ENCODE results near the gene GPR157.

GPR157 gene

DNA sequence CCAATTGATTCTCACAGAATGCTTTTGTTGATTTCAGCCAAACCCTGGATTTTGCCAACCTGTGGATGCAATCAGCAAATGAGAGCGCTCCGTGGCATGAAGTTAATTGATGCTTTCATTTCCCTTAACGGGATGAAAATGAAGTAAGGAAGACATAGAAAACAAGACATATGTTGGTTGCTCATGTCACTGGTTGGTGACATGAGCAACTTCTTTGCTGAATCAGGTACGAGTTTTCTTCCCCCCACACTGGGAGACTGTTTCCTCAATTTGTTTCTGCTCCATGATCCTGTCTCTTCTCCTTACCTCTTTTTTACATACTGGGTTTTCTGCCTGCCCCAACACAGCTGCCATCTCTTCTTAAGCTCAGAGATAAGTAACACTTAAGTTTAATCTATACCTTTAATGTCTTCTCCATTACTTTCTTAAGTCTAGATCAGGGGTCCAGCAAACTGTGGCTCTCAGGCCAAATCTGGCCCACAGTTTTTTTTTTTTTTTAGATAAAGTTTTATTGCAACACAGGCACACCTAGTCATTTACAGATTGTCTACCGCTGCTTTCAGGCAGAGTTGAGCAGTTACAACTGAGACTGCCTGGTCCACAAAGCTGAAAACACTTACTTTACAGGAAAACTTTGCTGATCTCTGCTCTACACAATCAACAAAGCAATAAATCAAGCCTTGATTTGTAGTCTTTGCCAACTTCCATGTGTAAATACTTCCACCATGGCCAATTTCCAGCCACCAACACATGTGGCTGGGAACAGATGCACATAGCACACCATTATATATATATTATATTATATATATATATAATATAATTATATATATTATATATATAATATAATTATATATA, 13.3 kb downstream of the GPR157 start:
- peak; percentile 49 for DNase-seq

DNA sequence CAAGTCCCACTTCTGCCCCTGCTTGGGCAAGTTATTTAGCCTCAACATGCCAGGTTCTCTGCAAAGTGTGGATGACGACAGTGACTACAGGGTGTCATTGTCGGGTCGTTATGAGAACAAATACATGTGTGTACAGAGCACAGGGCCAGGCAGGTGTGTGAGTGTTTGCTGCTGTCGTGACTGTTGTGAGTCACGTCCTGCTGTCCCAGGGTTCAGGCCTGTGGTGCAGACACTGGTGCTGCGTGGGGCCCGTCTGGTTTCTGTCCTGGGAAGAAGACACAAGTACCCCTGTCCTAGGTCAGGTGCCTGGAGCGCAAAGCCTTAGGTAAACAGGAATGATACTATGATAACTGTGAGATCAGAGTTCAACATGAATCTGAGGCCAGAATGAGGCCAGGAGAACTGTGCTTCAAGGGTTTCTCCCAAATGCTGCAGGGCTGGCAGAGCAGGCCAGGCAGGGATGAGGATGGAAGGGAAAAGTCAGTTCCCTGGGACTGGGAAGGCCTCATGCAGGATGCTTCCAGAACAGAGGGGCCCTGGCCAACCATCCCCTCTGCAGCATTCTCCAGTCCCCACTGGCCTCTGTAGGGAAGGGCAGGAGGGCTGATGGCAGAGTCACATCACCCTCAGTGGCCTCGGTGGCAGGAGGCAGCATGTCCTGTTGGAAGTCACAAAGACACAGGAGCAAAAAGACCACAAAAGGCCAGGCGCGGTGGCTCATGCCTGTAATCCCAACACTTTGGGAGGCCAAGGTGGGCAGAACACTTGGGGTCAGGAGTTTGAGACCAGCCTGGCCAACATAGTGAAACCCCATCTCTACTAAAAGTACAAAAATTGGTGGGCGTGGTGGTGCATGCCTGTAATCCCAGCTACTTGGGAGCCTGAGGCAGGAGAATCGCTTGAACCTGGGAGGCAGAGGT, 15.7 kb downstream of the GPR157 start:
- no peak for DNase-seq

DNA sequence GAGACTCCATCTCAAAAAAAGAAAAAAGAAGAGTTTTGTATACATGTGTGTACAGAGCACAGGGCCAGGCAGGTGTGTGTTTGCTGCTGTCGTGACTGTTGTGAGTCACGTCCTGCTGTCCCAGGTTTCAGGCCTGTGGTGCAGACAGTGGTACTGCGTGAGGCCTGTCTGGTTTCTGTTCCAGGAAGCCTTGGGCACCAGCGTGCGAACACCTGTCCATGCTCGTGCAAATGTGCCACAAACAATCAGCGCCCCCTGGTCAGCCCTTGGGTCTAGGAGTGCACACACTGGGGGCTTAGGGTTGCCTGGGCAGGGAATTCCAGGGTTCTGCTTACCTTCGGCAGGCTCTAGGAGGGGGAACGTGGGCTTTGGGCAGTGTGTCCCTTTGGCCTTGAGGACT, 16.9 kb downstream of the GPR157 start:
- DNase-seq: no peak

DNA sequence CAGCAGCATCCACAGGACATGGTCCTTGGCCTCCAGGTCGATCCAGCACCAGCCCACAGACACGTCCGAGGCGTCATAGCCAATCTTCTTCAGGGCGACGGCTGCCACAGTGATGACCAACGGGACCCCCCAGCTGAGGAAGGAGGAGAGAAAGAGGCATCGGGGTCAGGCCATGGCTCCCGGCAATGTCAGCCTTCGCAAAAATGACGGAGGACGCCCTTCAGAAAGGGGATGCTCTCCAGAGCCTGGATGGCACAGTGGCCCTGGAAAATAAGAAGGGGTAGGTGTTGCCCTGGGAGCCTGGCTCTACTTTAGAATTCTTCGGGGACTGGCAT, 17.6 kb downstream of the GPR157 start:
- DNase-seq: no peak

DNA sequence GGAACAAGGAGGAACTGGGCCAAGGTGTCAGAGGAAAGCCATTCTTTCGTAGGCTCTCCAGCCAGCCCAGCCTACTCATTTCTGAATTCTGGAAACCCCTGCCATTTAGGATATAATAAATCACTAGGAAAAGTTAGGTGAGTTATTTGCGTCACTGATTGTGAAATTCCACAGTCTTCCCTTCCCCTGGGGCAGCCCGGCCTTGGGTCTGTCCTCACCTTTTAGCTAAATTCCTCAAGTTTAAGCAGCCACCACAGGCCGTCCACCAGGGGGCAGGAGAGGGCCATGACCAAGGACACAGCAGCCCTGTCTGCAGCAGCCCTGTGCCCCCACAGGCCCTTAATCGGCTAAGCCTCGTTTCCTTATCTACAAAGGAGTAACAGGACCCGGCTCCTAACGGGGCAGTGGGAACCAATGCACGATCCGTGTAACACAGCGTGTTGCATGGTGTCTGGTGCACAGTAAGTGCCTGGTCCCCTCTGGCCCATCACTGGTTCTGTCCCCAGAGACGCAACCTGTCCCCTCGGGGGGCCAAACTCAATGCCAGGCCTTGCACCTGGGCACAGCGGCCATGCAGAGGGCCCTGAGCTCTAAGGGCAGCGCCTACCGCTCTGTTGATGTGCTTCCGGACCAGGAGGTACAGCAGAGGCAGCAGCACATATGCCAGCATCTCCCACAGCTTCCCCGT, 18.1 kb downstream of the GPR157 start:
- DNase-seq: peak; percentile 84

DNA sequence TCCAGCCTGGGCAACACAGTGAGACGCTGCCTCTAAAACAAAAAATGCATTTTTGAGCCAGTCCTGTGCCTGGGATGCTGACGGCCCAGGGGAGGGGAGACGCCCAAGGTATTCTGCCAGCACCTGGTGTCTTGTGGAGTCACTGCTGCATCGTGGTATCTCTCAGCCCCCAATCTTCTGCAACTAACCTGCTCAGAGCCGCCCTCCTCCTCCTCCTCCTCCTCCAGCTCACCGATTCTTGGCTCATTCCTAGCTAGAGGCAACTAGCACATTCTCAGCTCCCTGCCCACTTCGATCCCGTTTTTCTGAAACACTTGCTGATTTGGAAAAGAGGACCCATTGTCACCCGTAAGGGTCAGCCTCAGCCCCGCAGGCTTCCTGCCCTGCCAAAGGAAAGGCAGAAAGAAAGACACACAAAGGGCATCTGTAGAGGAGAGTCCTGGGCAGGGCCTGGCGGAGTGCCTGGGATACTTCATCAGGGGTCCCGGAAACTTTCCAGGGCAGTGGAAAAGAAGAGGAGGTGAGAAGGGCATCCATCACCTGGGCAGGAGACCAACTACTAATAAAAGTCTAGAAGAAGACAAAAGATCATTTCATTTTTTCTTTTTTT, 20.7 kb downstream of the GPR157 start:
- no peak for DNase-seq

DNA sequence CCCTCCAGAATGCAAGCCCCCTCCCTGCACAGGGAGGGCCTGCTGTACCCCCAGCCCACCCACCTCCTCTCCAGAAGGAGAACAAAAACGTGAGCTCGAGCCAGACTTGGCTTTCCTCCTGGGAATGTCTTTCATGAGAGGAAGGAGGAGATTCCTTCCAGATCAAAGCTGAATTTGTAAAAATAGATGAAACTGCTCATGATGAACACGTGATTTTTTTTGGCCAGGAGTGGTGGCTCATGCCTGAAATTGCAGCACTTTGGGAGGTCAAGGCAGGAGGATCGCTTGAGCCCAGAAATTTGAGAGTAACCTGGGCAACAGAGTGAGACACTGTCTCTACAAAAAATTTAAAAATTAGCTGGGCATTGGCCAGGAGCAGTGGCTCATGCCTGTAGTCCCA, 21.8 kb downstream of the GPR157 start:
- no peak for DNase-seq

DNA sequence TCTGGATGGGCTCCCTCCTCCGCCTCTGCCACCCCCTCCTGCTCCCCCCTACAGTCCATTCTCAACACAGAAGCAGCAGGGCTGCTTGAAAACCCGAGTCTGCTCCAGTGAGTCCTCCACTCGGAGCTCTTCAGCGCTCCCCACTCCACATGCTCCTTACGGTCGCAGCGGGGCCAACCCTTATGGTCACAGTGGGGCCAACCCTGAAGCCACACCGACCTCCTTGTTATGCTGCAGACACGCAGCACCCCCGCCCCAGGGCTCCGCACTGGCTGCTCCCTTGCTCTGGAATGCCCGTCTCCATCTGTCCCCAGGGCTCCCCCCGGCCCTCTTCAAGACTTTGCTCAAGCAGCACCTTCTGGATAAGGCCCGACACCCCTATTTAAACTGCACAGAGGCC, 22.6 kb downstream of the GPR157 start:
- no peak for DNase-seq

DNA sequence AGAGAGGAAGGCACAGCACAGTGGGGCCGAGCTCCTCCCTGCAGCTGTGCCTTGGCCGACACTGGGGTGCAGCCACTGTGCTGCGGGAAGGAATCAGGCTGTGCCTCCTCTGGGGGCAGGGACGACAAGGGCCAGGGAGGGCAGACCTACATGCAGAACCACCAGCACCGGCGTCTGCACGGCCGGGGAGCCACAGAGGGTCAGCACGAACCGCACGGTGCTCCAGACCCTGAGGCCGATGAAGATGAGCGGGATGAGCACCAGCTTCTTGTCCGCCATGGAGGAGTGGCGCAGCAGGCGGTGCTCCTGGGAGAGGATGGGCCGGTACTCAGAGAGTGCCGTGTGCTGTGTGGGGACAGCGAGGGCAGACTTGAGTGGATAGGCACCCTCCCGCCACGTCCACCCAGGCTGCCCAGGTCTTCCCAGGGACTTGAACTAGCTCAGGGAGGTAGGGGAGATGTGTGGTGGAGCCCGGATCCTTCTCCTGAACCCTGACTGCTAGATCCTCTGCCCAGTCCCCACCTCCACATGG, 23.5 kb downstream of the GPR157 start:
- DNase-seq: no peak

DNA sequence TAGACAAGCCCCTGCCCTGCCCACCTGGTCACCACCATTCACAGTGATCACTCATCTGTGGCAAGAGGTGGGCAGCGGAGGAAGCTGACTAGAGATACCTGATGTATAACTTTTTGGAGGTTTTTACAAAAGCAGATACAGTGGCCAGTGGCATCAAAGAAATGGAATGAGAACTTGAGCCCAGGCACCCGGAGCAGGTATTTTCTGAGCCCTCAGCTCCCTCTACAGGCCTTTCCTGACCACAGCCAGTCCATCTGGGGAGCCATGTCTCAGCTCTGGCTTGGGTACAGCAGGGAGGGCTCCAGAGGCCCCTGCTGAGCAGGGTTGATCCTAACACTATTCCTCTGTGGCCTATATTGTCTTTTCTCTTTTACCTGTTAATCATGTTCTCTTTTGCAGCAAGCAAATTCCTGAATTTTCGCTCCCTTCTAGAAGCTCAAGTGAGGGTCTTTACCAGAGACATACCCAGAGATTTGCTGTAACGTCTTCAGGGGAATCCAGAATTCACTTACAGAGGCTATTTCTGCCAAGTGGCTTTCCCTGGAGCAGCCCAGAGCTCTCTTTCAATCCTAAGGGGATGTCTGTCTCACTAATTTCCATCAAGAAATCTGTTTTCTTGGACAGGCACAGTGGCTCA, 27.3 kb downstream of the GPR157 start:
- peak; percentile 64 for DNase-seq

DNA sequence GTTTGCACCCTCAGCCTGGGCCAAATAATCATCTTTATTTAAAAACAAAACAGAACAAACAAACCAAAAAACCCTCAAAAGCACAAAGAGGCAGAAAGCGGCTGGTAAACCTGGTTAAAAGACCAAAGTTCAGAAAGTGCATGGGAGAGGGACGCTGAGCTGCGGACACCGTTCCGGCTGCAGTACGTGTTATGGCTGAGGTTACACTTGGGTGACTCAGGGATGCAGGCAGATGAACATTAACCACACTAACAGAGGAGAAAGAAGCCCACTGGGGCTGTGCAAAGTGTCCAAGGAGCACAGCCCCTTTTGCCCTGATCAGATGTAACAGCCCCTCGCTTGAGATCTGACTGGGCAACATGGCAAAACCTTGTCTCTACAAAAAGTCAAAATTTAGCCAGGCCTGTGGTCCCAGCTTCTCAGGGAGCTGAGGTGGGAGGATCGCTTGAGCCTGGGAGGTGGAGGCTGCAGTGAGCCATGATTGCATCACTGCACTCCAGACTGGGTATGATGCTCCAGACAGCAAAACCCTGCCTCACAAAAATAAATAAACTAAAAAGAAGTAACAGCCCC, 28.3 kb downstream of the GPR157 start:
- no peak for DNase-seq

DNA sequence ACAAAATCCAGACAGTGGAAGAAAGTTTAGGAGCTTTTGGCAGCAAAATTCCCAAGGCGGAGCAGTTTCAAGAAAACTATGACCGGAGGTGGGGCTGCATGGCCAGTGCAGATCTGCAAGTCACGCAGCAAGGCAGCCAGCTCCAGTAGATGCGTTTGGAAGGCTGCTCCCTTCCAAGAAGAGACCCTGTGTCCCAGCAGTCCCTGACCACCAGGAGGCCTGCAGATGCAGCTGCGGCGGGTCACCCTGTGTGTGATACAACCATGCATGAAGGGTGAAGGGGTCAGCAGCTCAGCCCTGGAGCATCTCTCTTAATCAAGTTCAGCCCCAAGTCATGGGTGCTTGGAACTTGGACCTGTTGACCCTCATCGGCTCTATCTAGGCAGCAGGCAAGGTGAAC, 29.3 kb downstream of the GPR157 start:
- no peak for DNase-seq

DNA sequence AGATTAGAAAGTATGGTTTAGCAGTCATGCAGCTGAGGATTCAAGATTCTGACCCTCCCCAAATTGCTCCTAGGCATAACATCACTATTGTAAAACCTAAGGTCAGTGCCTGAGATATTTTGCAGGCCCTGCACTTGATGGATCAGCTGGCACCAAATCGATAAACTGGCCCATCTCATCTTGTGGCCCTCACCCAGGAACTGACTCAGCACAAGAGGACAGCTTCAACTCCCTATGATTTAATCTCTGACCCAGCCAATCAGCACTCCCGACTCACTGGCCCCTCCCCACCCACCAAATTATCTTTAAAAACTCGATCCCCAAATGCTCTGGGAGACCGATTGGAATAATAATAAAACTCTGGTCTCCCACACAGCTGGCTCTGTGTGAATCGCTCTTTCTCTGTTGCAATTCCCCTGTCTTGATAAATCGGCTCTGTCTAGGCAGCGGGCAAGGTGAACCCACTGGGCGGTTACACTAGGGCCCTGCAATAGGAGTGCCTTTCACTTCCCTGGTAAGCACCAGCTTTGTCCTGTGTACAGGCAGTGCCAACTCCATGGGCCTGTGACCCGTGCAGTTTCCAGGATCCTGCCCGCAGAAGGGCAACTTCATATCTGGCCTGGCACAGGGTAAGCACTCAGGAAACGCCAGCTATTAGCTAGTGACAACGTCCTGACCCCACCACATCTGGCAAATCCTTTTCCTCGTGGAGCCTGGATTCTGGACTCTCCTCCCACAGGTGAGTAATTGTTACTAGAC, 30.8 kb downstream of the GPR157 start:
- DNase-seq: no peak

DNA sequence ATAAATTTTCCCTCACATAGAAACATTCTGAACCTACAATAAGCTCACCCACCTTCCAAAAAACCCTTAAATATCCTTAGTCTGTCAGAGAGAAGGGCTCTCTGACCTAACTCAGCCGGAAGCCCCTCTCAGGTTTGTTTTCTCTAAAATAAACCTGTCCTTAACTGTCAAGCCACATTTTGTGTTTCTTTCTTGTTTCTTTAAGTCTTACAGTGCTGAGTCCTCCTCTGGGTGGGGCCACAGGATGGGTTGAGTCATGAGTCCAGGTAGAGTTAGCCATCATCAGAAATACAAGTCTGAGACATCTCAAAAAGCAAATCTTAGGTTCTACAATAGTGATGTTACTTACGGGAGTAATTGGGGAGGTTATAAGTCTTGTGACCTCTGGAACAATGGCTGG, 33.1 kb downstream of the GPR157 start:
- DNase-seq: no peak

DNA sequence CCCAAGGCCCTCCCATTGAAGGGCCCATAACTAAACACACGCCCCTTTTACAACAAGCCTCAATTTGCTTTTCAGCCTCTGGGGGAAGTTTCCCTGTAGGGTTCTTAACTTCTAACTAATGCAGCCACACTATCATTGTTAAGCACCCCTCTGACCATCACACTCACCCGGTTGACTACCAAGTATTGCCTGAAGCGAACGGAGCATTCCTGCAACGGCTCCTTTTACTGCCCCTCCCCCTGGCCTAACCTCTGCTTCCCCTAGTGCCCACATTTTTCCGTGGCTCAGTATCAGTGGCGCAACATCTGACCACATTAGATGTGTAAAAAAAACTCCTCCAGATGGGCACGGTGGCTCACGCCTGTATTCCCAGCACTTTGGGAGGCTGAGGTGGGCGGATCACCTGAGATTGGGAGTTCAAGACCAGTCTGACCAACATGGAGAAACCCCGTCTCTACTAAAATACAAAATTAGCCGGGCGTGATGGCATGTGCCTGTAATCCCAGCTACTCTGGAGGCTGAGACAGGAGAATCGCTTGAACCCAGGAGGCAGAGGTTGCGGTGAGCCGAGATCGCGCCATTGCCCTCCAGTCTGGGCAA, 34.8 kb downstream of the GPR157 start:
- DNase-seq: peak; percentile 38

DNA sequence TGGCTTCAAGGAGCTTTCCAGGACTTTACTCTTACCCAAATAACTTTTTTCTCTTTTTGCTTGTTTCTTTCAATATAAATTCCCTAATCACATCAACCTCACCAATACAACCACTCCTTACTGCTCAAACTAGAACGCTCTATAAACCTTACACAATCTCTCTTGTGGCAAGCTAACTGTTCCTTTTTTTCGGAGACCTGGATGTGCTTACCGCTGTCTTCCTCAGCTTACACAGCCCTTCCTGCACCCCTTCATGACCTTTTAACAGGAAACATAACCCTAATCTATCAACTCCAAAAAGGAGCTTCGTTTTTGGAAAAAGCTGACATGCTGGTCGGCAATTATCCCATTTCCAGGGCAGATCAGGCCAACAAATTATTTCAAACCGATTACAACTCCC, 35.3 kb downstream of the GPR157 start:
- no peak for DNase-seq

DNA sequence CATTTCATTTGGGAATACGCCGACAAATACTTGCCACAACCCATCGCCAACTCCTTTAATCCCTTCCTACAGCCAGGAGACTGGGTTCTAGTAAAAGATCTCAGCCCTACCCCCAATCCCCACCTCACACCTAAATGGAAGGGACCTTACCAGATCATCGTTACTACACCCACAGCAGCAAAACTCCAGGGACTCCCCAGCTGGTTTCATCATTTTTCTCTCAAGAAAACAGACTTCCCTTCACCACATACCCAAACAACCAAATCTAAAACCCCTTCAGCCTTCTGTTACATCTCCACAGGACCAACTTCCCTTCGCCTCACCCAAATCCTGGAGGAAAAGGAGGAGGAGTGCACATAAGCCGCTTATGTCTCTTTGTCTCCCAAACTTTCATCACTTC, 35.8 kb downstream of the GPR157 start:
- peak; percentile 51 for DNase-seq

DNA sequence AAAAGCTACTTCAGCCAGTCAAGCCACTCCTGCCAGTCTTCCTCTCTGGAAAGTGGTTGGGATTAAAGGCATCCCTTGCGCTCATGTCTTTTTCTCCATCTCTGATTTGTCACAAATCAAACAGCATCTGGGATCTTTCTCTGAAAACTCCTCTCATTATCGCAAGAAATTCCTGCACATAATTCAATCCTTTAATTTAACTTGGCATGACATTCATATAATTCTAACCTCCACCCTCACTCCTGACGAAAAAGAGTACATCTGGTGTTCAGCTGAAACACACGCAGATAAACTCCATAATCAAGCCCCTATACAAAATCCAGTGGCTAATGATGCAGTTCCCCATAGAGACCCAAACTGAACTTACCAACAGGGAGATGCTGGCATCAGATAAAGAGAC, 40.1 kb downstream of the GPR157 start:
- no peak for DNase-seq

DNA sequence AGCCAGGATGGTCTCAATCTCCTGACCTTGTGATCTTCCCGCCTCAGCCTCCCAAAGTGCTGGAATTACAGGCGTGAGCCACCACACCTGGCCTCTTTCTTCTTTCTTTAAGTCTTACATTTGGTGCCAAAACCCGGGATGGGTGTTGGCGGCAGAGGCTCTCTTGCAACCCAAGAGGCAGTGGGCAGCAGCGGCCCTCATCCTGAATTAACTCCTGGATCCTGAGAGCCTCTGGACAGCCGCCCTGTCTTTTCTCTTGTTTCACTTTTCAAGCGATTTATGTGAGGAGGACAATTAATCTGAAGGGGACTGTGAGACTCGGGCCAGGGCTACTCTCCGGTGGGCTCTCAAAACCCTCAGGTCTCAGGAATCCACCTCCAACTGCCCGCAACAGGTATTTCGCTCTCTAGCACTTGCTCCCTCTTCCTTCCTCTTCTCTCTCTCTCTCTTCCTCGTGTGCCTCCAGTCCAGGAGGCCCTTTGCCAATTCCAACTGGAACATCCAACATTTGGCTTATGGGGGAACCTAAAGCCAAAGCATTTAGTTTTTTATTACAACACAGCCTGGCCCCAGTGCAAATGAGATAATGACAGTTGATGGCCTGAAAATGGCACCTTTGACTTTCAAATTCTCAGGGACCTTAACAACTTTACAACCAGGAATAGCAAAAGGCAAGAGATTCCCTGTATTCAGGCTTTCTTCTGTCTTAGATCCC, 41.3 kb downstream of the GPR157 start:
- DNase-seq: no peak

DNA sequence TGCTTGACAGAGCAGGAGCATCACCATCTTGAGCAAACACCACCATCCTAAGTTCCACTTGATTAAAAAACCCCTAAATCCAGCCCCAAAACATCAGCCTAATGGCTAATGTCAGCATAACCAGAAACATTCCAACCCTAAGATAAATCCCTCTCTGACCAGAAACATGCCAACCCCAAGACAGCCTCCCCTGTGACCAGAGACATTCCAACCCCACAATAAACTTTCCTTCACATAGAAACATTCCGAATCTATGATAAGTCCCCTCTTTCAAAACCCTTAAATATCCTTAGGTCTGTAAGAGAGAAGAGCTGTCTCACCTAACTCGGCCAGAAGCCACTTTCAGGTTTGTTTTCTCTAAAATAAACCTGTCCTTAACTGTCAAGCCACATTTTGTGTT, 42.1 kb downstream of the GPR157 start:
- no peak for DNase-seq
